WTC11 (cell line): ENCODE results near the gene MGAT3. TPM values are rescaled to one million over a fixed set of nuclear protein-coding genes. Genes with fewer than 3 reads are reported as not detected.

Source experiments
- ATAC-seq: fragments of 200-7000 bp; cut with Tn5 transposase; 2 replicates; pipeline ENCODE4 v1.10.0; 2021; ENCODE audit warnings: mild to moderate bottlenecking, moderate library complexity
- CTCF ChIA-PET: fragments of 300-600 bp; sonication (Branson Sonifier 250); formaldehyde crosslinking; loops from one replicate; lab custom pipeline; 2021; ENCODE audit warnings: antibody characterized with exemption; lab: Charles Lee
- POLR2A ChIA-PET: fragments of 350-600 bp; sonication (Branson Sonifier 250); formaldehyde crosslinking; loops from one replicate; lab custom pipeline; 2021; ENCODE audit warnings: antibody characterized with exemption; lab: Charles Lee
- DNase-seq: peaks from one replicate; pipeline ENCODE4 v3.0.0; 2021; ENCODE audit warnings: low spot score
- H3K27ac Mint-ChIP-seq: 2 replicates; pipeline ENCODE4 v1.8.0; 2021; ENCODE audit warnings: mixed read lengths
- H3K27me3 Mint-ChIP-seq: 2 replicates; pipeline ENCODE4 v1.8.0; 2021; ENCODE audit warnings: low read depth, mild to moderate bottlenecking, moderate library complexity, mixed read lengths
- H3K36me3 Mint-ChIP-seq: 2 replicates; pipeline ENCODE4 v1.8.0; 2021; ENCODE audit warnings: mixed read lengths
- H3K4me1 Mint-ChIP-seq: 2 replicates; pipeline ENCODE4 v1.8.0; 2022; ENCODE audit warnings: mixed read lengths
- H3K4me3 Mint-ChIP-seq: 2 replicates; pipeline ENCODE4 v1.8.0; 2021; ENCODE audit warnings: mild to moderate bottlenecking, moderate library complexity, mixed read lengths
- H3K9me3 Mint-ChIP-seq: 2 replicates; pipeline ENCODE4 v1.8.0; 2021; ENCODE audit warnings: mixed read lengths
- ATF1 ChIP-seq: sonication (generic); formaldehyde crosslinking; IDR thresholded peaks from 2 replicates; pipeline ENCODE4 v1.8.1; 2023; ENCODE audit warnings: mild to moderate bottlenecking, moderate library complexity, missing genetic modification reagents
- JAZF1 ChIP-seq: fragments of 250-450 bp; sonication (Bioruptor Pico); IDR thresholded peaks from 2 replicates; pipeline ENCODE4 v1.9.0; 2021; ENCODE audit warnings: moderate library complexity, mild to moderate bottlenecking, inconsistent platforms
- RELA ChIP-seq: sonication (generic); formaldehyde crosslinking; IDR thresholded peaks from 2 replicates; pipeline ENCODE4 v1.8.1; 2022; ENCODE audit warnings: missing genetic modification reagents, mild to moderate bottlenecking, borderline replicate concordance
- SP1 ChIP-seq: sonication (generic); formaldehyde crosslinking; conservative IDR thresholded peaks from 2 replicates; pipeline ENCODE4 v1.8.1; 2022; ENCODE audit warnings: missing genetic modification reagents
- TEAD4 ChIP-seq: sonication (generic); formaldehyde crosslinking; IDR thresholded peaks from 2 replicates; pipeline ENCODE4 v1.8.0; 2022; ENCODE audit warnings: mild to moderate bottlenecking, missing genetic modification reagents
- ZBTB21 ChIP-seq: sonication (generic); formaldehyde crosslinking; IDR thresholded peaks from 2 replicates; pipeline ENCODE4 v1.8.1; 2023; ENCODE audit warnings: mild to moderate bottlenecking, missing genetic modification reagents, borderline replicate concordance
- ZNF121 ChIP-seq: sonication (generic); formaldehyde crosslinking; IDR thresholded peaks from 2 replicates; pipeline ENCODE4 v1.8.0; 2023; ENCODE audit warnings: missing genetic modification reagents
- ZNF232 ChIP-seq: sonication (generic); formaldehyde crosslinking; IDR thresholded peaks from 2 replicates; pipeline ENCODE4 v1.8.0; 2022; ENCODE audit warnings: mild to moderate bottlenecking, missing genetic modification reagents
- ZNF423 ChIP-seq: fragments of 250-450 bp; sonication (Bioruptor Pico); IDR thresholded peaks from 2 replicates; pipeline ENCODE4 v2.1.2; 2022; ENCODE audit warnings: mild to moderate bottlenecking, moderate library complexity
- total RNA-seq: library from RNA; stranded (reverse); gene quantifications from 3 replicates; pipeline ENCODE4 v1.2.3, GENCODE V29; 2021
- TF ChIP-seq, protein P1 (sequence below): sonication (generic); formaldehyde crosslinking; IDR thresholded peaks from 2 replicates; pipeline ENCODE4 v1.8.0; 2023; ENCODE audit warnings: mild to moderate bottlenecking, missing genetic modification reagents
- TF ChIP-seq, protein P2 (sequence below): sonication (generic); formaldehyde crosslinking; IDR thresholded peaks from 2 replicates; pipeline ENCODE4 v1.8.1; 2023; ENCODE audit warnings: mild to moderate bottlenecking, missing genetic modification reagents, moderate library complexity
- TF ChIP-seq, protein P3 (sequence below): sonication (generic); formaldehyde crosslinking; IDR thresholded peaks from 2 replicates; pipeline ENCODE4 v1.8.1; 2023; ENCODE audit warnings: mild to moderate bottlenecking, missing genetic modification reagents
- TF ChIP-seq, protein P4 (sequence below): sonication (generic); formaldehyde crosslinking; IDR thresholded peaks from 2 replicates; pipeline ENCODE4 v1.8.0; 2022; ENCODE audit warnings: missing genetic modification reagents
- TF ChIP-seq, protein P5 (sequence below): sonication (generic); formaldehyde crosslinking; conservative IDR thresholded peaks from 2 replicates; pipeline ENCODE4 v1.8.1; 2022; ENCODE audit warnings: mild to moderate bottlenecking, missing genetic modification reagents
- TF ChIP-seq, protein P6 (sequence below): fragments of 250-450 bp; sonication (Bioruptor Pico); conservative IDR thresholded peaks from 2 replicates; pipeline ENCODE4 v1.9.0; 2021; ENCODE audit warnings: mild to moderate bottlenecking
- TF ChIP-seq, protein P7 (sequence below): sonication (generic); formaldehyde crosslinking; IDR thresholded peaks from 2 replicates; pipeline ENCODE4 v1.8.1; 2022; ENCODE audit warnings: low read depth, mild to moderate bottlenecking, moderate library complexity, missing genetic modification reagents, borderline replicate concordance
- TF ChIP-seq, protein P8 (sequence below): sonication (generic); formaldehyde crosslinking; IDR thresholded peaks from 2 replicates; pipeline ENCODE4 v1.8.1; 2022; ENCODE audit warnings: mild to moderate bottlenecking, missing genetic modification reagents, moderate library complexity, borderline replicate concordance

MGAT3 gene
- total RNA-seq, 1 experiment from 2014 or later = 11.4 TPM

DNA sequence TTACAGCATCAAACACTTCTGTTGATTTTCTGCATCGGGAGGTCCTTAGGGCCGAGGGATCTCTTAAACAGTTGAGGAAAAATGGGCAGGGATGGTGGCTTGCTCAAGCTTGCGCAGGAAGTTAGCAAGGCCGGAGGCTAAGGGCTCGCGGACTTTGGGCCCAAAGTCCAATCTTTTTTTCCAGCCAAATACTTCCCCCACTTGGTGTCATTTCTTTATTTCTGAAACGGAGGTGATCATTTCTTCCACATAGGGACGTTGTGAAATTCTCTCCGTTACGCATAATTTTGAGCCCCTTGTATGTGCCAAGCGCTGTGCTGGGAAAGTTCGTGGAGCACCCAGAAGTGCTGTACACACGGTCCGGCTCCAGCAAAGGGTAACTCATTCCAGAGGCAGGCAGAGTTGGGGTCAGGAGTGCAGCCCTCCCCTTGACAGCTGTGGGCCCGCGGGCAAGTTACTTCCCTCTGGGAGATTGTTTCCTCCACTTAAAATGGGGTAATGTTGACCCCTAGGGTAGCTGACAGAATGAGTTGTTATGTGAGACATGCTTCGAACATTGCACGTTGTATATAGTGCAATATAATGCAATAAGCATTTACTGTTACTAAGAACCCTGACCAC, 46.1 kb downstream of the MGAT3 start (continued):
- TF ChIP-seq, protein P1, sequence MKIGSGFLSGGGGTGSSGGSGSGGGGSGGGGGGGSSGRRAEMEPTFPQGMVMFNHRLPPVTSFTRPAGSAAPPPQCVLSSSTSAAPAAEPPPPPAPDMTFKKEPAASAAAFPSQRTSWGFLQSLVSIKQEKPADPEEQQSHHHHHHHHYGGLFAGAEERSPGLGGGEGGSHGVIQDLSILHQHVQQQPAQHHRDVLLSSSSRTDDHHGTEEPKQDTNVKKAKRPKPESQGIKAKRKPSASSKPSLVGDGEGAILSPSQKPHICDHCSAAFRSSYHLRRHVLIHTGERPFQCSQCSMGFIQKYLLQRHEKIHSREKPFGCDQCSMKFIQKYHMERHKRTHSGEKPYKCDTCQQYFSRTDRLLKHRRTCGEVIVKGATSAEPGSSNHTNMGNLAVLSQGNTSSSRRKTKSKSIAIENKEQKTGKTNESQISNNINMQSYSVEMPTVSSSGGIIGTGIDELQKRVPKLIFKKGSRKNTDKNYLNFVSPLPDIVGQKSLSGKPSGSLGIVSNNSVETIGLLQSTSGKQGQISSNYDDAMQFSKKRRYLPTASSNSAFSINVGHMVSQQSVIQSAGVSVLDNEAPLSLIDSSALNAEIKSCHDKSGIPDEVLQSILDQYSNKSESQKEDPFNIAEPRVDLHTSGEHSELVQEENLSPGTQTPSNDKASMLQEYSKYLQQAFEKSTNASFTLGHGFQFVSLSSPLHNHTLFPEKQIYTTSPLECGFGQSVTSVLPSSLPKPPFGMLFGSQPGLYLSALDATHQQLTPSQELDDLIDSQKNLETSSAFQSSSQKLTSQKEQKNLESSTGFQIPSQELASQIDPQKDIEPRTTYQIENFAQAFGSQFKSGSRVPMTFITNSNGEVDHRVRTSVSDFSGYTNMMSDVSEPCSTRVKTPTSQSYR (CRISPR knock-in tag) = no peak
- TF ChIP-seq ZNF423 (CRISPR knock-in tag) (no peak), RELA (CRISPR knock-in tag) (no peak)

DNA sequence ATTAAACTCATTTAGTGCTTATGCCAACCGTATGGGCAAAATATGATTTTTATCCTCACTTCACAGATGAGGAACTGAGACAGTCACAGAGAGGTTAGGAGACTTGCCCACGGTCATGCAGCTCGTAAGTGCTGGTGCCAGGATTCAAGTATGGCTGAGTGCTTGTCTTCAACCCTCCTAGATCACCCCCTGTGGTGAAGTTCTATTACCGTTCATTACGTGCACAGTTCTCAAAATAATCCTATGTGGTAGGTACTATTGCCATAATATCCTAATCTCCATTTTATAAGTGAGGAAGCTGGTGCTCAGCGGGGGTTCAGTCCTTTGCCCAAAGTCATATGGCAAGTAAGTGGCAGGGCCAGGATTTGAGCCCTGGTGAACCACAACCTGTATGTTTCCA, 46.8 kb downstream of the MGAT3 start:
- Mint-ChIP-seq H3K4me1 (peaks cover 13% of the 10 kb centered on the region), H3K27me3 (peaks cover 89% of the 10 kb centered on the region), H3K9me3 (no peaks in the 10 kb centered on the region), H3K27ac (no peak overlapping the region), H3K36me3 (peaks cover 45% of the 10 kb centered on the region), H3K4me3 (peak overlapping the region; percentile 97)
- ATAC-seq (no peak), DNase-seq (no peak)
- ChIA-PET CTCF (interaction anchor here (1.1 to 4.8 kb wide), 4 partner anchors 10 to 32 kb away, joined by 3 to 41 read pairs (median 20); no protein-coding TSS in a partner anchor), POLR2A (interaction anchor here (1.0 kb wide), 1 partner anchor 16 kb away, joined by 3 read pairs; no protein-coding TSS in a partner anchor)
- TF ChIP-seq, protein P2, sequence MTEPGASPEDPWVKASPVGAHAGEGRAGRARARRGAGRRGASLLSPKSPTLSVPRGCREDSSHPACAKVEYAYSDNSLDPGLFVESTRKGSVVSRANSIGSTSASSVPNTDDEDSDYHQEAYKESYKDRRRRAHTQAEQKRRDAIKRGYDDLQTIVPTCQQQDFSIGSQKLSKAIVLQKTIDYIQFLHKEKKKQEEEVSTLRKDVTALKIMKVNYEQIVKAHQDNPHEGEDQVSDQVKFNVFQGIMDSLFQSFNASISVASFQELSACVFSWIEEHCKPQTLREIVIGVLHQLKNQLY (CRISPR knock-in tag) = no peak
- no peak for TF ChIP-seq ZNF232
- TF ChIP-seq ZBTB21 = no peak
- TF ChIP-seq, protein P1 (CRISPR knock-in tag) = no peak
- TF ChIP-seq JAZF1 (CRISPR knock-in tag) = no peak
- TF ChIP-seq, protein P3, sequence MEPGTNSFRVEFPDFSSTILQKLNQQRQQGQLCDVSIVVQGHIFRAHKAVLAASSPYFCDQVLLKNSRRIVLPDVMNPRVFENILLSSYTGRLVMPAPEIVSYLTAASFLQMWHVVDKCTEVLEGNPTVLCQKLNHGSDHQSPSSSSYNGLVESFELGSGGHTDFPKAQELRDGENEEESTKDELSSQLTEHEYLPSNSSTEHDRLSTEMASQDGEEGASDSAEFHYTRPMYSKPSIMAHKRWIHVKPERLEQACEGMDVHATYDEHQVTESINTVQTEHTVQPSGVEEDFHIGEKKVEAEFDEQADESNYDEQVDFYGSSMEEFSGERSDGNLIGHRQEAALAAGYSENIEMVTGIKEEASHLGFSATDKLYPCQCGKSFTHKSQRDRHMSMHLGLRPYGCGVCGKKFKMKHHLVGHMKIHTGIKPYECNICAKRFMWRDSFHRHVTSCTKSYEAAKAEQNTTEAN = no peak
- TF ChIP-seq, protein P4, sequence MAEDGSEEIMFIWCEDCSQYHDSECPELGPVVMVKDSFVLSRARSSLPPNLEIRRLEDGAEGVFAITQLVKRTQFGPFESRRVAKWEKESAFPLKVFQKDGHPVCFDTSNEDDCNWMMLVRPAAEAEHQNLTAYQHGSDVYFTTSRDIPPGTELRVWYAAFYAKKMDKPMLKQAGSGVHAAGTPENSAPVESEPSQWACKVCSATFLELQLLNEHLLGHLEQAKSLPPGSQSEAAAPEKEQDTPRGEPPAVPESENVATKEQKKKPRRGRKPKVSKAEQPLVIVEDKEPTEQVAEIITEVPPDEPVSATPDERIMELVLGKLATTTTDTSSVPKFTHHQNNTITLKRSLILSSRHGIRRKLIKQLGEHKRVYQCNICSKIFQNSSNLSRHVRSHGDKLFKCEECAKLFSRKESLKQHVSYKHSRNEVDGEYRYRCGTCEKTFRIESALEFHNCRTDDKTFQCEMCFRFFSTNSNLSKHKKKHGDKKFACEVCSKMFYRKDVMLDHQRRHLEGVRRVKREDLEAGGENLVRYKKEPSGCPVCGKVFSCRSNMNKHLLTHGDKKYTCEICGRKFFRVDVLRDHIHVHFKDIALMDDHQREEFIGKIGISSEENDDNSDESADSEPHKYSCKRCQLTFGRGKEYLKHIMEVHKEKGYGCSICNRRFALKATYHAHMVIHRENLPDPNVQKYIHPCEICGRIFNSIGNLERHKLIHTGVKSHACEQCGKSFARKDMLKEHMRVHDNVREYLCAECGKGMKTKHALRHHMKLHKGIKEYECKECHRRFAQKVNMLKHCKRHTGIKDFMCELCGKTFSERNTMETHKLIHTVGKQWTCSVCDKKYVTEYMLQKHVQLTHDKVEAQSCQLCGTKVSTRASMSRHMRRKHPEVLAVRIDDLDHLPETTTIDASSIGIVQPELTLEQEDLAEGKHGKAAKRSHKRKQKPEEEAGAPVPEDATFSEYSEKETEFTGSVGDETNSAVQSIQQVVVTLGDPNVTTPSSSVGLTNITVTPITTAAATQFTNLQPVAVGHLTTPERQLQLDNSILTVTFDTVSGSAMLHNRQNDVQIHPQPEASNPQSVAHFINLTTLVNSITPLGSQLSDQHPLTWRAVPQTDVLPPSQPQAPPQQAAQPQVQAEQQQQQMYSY (CRISPR knock-in tag) = no peak
- TF ChIP-seq ZNF121 (CRISPR knock-in tag) = no peak
- TF ChIP-seq, protein P5, sequence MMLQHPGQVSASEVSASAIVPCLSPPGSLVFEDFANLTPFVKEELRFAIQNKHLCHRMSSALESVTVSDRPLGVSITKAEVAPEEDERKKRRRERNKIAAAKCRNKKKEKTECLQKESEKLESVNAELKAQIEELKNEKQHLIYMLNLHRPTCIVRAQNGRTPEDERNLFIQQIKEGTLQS (CRISPR knock-in tag) = no peak
- no peak for TF ChIP-seq ATF1 (CRISPR knock-in tag)
- TF ChIP-seq, protein P6, sequence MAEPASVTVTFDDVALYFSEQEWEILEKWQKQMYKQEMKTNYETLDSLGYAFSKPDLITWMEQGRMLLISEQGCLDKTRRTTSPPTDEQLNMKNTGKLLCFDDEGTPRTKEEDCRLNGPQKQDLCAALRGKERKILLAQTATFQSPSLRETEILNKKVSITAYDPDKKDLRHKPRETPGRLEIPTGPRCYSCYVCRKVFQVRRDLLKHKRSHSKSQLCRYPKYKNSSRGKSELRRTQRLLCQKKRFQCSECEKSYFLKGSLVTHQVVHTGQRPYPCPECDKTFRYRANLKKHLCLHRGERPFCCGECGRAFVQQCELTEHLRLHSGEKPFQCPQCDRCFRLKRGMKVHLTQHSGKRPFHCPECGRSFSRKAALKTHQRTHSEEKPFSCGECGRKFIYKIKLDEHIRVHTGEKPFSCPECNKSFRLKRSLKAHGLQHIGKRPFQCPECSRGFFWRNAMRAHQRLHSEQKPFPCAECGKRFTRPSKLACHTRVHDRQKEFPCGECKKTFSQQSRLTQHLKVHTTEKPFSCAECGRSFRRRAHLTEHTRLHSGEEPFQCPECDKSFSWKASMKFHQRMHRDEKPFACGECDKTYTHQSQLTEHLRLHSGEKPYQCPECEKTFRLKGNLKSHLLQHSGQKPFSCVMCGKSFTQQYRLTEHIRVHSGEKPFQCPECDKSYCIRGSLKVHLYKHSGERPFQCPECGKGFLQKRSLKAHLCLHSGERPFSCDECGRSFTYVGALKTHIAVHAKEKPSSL = no peak
- TF ChIP-seq SP1 (CRISPR knock-in tag) = no peak
- TF ChIP-seq TEAD4 (CRISPR knock-in tag) = no peak
- TF ChIP-seq, protein P7, sequence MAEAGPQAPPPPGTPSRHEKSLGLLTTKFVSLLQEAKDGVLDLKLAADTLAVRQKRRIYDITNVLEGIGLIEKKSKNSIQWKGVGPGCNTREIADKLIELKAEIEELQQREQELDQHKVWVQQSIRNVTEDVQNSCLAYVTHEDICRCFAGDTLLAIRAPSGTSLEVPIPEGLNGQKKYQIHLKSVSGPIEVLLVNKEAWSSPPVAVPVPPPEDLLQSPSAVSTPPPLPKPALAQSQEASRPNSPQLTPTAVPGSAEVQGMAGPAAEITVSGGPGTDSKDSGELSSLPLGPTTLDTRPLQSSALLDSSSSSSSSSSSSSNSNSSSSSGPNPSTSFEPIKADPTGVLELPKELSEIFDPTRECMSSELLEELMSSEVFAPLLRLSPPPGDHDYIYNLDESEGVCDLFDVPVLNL (CRISPR knock-in tag) = no peak
- TF ChIP-seq, protein P8, sequence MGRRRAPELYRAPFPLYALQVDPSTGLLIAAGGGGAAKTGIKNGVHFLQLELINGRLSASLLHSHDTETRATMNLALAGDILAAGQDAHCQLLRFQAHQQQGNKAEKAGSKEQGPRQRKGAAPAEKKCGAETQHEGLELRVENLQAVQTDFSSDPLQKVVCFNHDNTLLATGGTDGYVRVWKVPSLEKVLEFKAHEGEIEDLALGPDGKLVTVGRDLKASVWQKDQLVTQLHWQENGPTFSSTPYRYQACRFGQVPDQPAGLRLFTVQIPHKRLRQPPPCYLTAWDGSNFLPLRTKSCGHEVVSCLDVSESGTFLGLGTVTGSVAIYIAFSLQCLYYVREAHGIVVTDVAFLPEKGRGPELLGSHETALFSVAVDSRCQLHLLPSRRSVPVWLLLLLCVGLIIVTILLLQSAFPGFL (CRISPR knock-in tag) = no peak
